Neural cell (in vitro differentiated cells): ENCODE data around the gene HMGCS2.

Source experiments
- EP300 ChIP-seq: fragments of 450-650 bp; conservative IDR thresholded peaks from 2 replicates; pipeline ENCODE4 v1.6.1; 2014; ENCODE audit warnings: antibody characterized with exemption, mild to moderate bottlenecking, moderate library complexity; ENCODE audit not compliant: poor library complexity, severe bottlenecking
- EZH2 ChIP-seq: fragments of 200-600, 300-800 bp; shearing (Covaris generic), sonication (generic); IDR thresholded peaks from 2 replicates; pipeline ENCODE4 v1.6.1; 2014; ENCODE audit warnings: antibody characterized with exemption, low read length, borderline replicate concordance, mild to moderate bottlenecking; ENCODE audit not compliant: insufficient read depth, poor library complexity, severe bottlenecking
- REST ChIP-seq: IDR thresholded peaks from 2 replicates; pipeline ENCODE4 v1.6.1; 2012; ENCODE audit warnings: borderline replicate concordance
- TAF1 ChIP-seq: IDR thresholded peaks from 2 replicates; pipeline ENCODE4 v1.6.1; 2012; ENCODE audit warnings: low read depth
- TF ChIP-seq, protein P1 (sequence below): fragments of 450-650 bp; IDR thresholded peaks from 2 replicates; pipeline ENCODE4 v1.5.1; 2014; ENCODE audit warnings: antibody characterized with exemption, mild to moderate bottlenecking, moderate library complexity; ENCODE audit not compliant: poor library complexity, severe bottlenecking

GRCh38 chr1:119816407-119816806 lies 47.7 kb upstream of the HMGCS2 start:
- TF ChIP-seq EZH2 (no peak), TAF1 (no peak), REST (no peak), EP300 (no peak)
- TF ChIP-seq, protein P1, sequence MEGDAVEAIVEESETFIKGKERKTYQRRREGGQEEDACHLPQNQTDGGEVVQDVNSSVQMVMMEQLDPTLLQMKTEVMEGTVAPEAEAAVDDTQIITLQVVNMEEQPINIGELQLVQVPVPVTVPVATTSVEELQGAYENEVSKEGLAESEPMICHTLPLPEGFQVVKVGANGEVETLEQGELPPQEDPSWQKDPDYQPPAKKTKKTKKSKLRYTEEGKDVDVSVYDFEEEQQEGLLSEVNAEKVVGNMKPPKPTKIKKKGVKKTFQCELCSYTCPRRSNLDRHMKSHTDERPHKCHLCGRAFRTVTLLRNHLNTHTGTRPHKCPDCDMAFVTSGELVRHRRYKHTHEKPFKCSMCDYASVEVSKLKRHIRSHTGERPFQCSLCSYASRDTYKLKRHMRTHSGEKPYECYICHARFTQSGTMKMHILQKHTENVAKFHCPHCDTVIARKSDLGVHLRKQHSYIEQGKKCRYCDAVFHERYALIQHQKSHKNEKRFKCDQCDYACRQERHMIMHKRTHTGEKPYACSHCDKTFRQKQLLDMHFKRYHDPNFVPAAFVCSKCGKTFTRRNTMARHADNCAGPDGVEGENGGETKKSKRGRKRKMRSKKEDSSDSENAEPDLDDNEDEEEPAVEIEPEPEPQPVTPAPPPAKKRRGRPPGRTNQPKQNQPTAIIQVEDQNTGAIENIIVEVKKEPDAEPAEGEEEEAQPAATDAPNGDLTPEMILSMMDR: no peak
